GM21723 (cell line): ENCODE data around the gene SLC25A51.

ENCODE experiments used
- ATAC-seq: cut with Tn5 transposase; IDR thresholded peaks from one replicate; pipeline ENCODE4 v1.9.1; 2021; ENCODE audit warnings: mild to moderate bottlenecking, moderate library complexity; ENCODE audit not compliant: unreplicated experiment

SLC25A51 gene

GRCh38 chr9:37839496-37840461 lies 64.1 kb downstream of the SLC25A51 start:
- no peak for ATAC-seq
